Daoy (cell line): ENCODE measurements around the gene COPS7A. TPM values are rescaled to one million over a fixed set of nuclear protein-coding genes. Genes with fewer than 3 reads are reported as not detected.

Source experiments
- total RNA-seq: library from RNA; depleted of rRNA; stranded (reverse); fragments of >200 nt; shearing (Covaris generic); gene quantifications from 2 replicates; pipeline ENCODE4 v1.2.3, GENCODE V29; 2014; rRNA removed

COPS7A gene
- total RNA-seq, 1 experiment from 2014 or later: 88.4 TPM

Other genes with a start within 250 kb of the COPS7A start
- 250 and 327 TPM in 2 replicates for gene MRPL51, start 230.8 kb upstream of the COPS7A start, total RNA-seq
- gene NCAPD2, start 229.9 kb upstream of the COPS7A start, total RNA-seq: 95.2 and 117 TPM in 2 replicates
- 5,302 and 5,697 TPM in 2 replicates for gene GAPDH, start 189.5 kb upstream of the COPS7A start, total RNA-seq
- gene IFFO1, start 168.0 kb upstream of the COPS7A start, total RNA-seq: 5.9 and 11.8 TPM in 2 replicates
- 111 and 129 TPM in 2 replicates for gene NOP2, start 155.8 kb upstream of the COPS7A start, total RNA-seq
- 330 and 358 TPM in 2 replicates for gene CHD4, start 116.7 kb upstream of the COPS7A start, total RNA-seq
- 0.86 TPM in 1 of 2 replicates, not detected in the other for gene LPAR5, start 88.1 kb upstream of the COPS7A start, total RNA-seq
- gene ACRBP, start 76.6 kb upstream of the COPS7A start, total RNA-seq: not detected in 2 replicates
- 23.4 and 28.0 TPM in 2 replicates for gene ING4, start 60.9 kb upstream of the COPS7A start, total RNA-seq
- gene ZNF384, start 34.7 kb upstream of the COPS7A start, total RNA-seq: 15.9 and 21.8 TPM in 2 replicates
- gene PIANP, start 23.2 kb upstream of the COPS7A start, total RNA-seq: 0.06 TPM in 1 of 2 replicates, not detected in the other
- gene MLF2, start 29.1 kb downstream of the COPS7A start, total RNA-seq: 226 and 233 TPM in 2 replicates
- gene PTMS, start 42.3 kb downstream of the COPS7A start, total RNA-seq: 196 and 217 TPM in 2 replicates
- 0.33 TPM in 1 of 2 replicates, not detected in the other for gene LAG3, start 48.5 kb downstream of the COPS7A start, total RNA-seq
- gene CD4, start 65.5 kb downstream of the COPS7A start, total RNA-seq: not detected in 2 replicates
- gene GPR162, start 97.8 kb downstream of the COPS7A start, total RNA-seq: 0.74 and 0.92 TPM in 2 replicates
- 24.1 and 24.8 TPM in 2 replicates for gene P3H3, start 104.4 kb downstream of the COPS7A start, total RNA-seq
- gene GNB3, start 116.9 kb downstream of the COPS7A start, total RNA-seq: 0.71 and 1.4 TPM in 2 replicates
- 107 TPM in 2 replicates for gene CDCA3, start 127.2 kb downstream of the COPS7A start, total RNA-seq
- gene USP5, start 128.1 kb downstream of the COPS7A start, total RNA-seq: 134 and 140 TPM in 2 replicates
- gene TPI1, start 143.5 kb downstream of the COPS7A start, total RNA-seq: 1,485 and 1,599 TPM in 2 replicates
- gene SPSB2, start 149.3 kb downstream of the COPS7A start, total RNA-seq: 2.9 and 8.3 TPM in 2 replicates
- 7.0 and 16.1 TPM in 2 replicates for gene LRRC23, start 180.8 kb downstream of the COPS7A start, total RNA-seq
- 9.0 and 13.4 TPM in 2 replicates for gene ENO2, start 190.5 kb downstream of the COPS7A start, total RNA-seq
- 3.3 and 5.4 TPM in 2 replicates for gene ATN1, start 203.9 kb downstream of the COPS7A start, total RNA-seq
- not detected in 2 replicates for gene RNU7-1, start 219.8 kb downstream of the COPS7A start, total RNA-seq
- gene C12orf57, start 220.0 kb downstream of the COPS7A start, total RNA-seq: 216 and 272 TPM in 2 replicates
- gene PTPN6, start 227.3 kb downstream of the COPS7A start, total RNA-seq: not detected in 2 replicates
- 423 and 482 TPM in 2 replicates for gene PHB2, start 246.6 kb downstream of the COPS7A start, total RNA-seq
- gene EMG1, start 246.9 kb downstream of the COPS7A start, total RNA-seq: 133 and 151 TPM in 2 replicates